GM13976 (cell line): ENCODE data around the gene SOCS3.

Experiments used
- DNase-seq: peaks from one replicate; pipeline ENCODE4 v3.0.0; 2012; ENCODE audit warnings: low spot score
- in situ Hi-C: fragments of 300-500 bp; cut with MboI; formaldehyde crosslinking; loops from one replicate; pipeline ENCODE4 v1.12.0; 2022; ENCODE audit warnings: low sequenced_read_pairs, mixed read lengths, inconsistent platforms; ENCODE audit not compliant: unreplicated experiment
- TF ChIP-seq, protein P1 (sequence below): IDR thresholded peaks from 2 replicates; pipeline ENCODE4 v1.5.1; 2012; ENCODE audit warnings: borderline replicate concordance, mild to moderate bottlenecking; ENCODE audit not compliant: insufficient read depth; ENCODE audit errors: extremely low read depth, missing control alignments, control extremely low read depth

Gene SOCS3, protein sequence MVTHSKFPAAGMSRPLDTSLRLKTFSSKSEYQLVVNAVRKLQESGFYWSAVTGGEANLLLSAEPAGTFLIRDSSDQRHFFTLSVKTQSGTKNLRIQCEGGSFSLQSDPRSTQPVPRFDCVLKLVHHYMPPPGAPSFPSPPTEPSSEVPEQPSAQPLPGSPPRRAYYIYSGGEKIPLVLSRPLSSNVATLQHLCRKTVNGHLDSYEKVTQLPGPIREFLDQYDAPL

GRCh38 chr17:78359997-78360370, at the start of gene SOCS3:
Gene SOCS3, minus strand, starts transcription at chr17:78360077. Its CDS starts 982 bp downstream, at chr17:78359095.
- peak; percentile 91 for DNase-seq
- TF ChIP-seq, protein P1, sequence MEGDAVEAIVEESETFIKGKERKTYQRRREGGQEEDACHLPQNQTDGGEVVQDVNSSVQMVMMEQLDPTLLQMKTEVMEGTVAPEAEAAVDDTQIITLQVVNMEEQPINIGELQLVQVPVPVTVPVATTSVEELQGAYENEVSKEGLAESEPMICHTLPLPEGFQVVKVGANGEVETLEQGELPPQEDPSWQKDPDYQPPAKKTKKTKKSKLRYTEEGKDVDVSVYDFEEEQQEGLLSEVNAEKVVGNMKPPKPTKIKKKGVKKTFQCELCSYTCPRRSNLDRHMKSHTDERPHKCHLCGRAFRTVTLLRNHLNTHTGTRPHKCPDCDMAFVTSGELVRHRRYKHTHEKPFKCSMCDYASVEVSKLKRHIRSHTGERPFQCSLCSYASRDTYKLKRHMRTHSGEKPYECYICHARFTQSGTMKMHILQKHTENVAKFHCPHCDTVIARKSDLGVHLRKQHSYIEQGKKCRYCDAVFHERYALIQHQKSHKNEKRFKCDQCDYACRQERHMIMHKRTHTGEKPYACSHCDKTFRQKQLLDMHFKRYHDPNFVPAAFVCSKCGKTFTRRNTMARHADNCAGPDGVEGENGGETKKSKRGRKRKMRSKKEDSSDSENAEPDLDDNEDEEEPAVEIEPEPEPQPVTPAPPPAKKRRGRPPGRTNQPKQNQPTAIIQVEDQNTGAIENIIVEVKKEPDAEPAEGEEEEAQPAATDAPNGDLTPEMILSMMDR, result no peak
- in situ Hi-C loops, result no loop called here

- DNase-seq, result no peak
- in situ Hi-C loops, result no loop called here
- TF ChIP-seq, protein P1, result no peak
These were observed 49.5 kb upstream of the SOCS3 start for GRCh38 chr17:78409191-78409928.

GRCh38 chr17:78408476-78409050, 48.7 kb upstream of the SOCS3 start:
- in situ Hi-C loops, result no loop called here
- no peak for DNase-seq
- TF ChIP-seq, protein P1, result no peak

GRCh38 chr17:78407387-78408000, 47.6 kb upstream of the SOCS3 start:
- DNase-seq, result no peak
- TF ChIP-seq, protein P1, result no peak
- in situ Hi-C loops, result no loop called here

DNA sequence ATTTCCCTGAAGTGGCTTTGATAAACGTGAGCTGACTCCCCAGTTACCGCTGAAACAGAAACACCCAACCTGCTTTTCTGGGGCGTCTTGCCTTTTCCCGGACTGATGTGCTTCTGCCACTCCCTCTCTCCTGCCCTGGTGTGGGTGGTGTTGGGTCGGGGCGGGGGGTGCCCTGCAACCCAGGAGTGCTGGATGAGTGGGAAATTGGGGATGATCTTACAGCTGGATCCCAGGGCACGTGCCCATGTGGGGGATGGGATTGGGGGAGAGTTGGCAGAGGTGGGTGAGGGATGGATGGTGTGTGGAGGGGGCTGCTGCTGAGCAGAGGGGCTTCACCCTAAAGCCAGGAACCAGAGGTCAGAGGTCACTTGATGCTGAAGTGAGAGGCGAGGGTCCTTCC, 47.0 kb upstream of the SOCS3 start:
- TF ChIP-seq, protein P1, result no peak
- no peak for DNase-seq
- in situ Hi-C loops, result no loop called here

DNA sequence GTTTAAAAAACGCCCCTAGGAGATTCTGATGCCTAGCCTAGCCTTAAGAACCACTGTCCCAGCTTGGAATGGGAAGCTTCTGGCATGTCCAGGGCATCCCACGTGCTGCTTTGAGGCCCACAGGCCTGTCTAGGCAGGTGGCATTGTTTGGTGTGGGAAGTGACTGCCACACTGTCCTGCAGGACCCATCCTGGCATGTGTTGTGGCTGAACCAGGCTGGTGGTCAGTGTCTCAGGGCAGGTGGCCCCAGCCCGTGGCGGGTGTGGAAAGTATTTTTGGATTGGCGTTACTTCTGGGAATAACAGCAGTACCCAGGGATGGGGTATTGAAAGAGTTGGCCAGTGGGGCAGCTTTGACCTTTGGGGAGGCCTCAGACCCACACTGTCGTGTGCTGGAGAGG, 46.5 kb upstream of the SOCS3 start:
- TF ChIP-seq, protein P1, result no peak
- in situ Hi-C loops, result no loop called here
- no peak for DNase-seq
